Activated CD4-positive, alpha-beta memory T cell treated with anti-CD3 and anti-CD28 coated beads, Interleukin-2, amount 10 ng/mL, durations not matched to agents 7 days and 5 days (primary cell): Measurements from ENCODE around the gene GPC5. TPM values are rescaled to one million over a fixed set of nuclear protein-coding genes. Genes with fewer than 3 reads are reported as not detected.
"Not testable (repeated sequence)": the region's sequence is repeated elsewhere in the genome, so short reads cannot be mapped to it uniquely, and the experiment has no call there.

Source experiments
- CTCF ChIA-PET: fragments of 350-600 bp; sonication (Branson Sonifier 250); formaldehyde crosslinking; loops from one replicate; lab custom pipeline; 2021; ENCODE audit warnings: antibody characterized with exemption, inconsistent platforms; lab: Charles Lee
- POLR2A ChIA-PET: fragments of 350-600 bp; sonication (Branson Sonifier 250); formaldehyde crosslinking; loops from one replicate; lab custom pipeline; 2021; ENCODE audit warnings: antibody characterized with exemption; lab: Charles Lee
- DNase-seq: peaks from one replicate; pipeline ENCODE4 v3.0.0-alpha.2; 2020
- H3K27ac Mint-ChIP-seq: one replicate; pipeline ENCODE4 v1.8.0; 2021; ENCODE audit warnings: mild to moderate bottlenecking, mixed read lengths
- H3K27me3 Mint-ChIP-seq: one replicate; pipeline ENCODE4 v1.8.0; 2021; ENCODE audit warnings: mixed read lengths
- H3K36me3 Mint-ChIP-seq: one replicate; pipeline ENCODE4 v1.8.0; 2021; ENCODE audit warnings: low read depth, mixed read lengths
- H3K4me1 Mint-ChIP-seq: one replicate; pipeline ENCODE4 v1.8.0; 2021; ENCODE audit warnings: mixed read lengths
- H3K4me3 Mint-ChIP-seq: one replicate; pipeline ENCODE4 v1.8.0; 2021; ENCODE audit warnings: mild to moderate bottlenecking, mixed read lengths
- H3K9me3 Mint-ChIP-seq: one replicate; pipeline ENCODE4 v1.8.0; 2021; ENCODE audit warnings: mixed read lengths
- total RNA-seq, 2 experiments: library from RNA; stranded (reverse); gene quantifications; one replicate each; pipeline ENCODE4 v1.2.3, GENCODE V29; 2021

Gene GPC5
- total RNA-seq, 2 experiments from 2014 or later, result not detected

GRCh38 chr13:91667486-91667885 is 269.1 kb downstream of the GPC5 start:
- Mint-ChIP-seq H3K4me1 (no peaks in the 10 kb centered on the region), H3K36me3 (no peaks in the 10 kb centered on the region), H3K27ac (no peak overlapping the region), H3K9me3 (no peaks in the 10 kb centered on the region), H3K4me3 (no peak overlapping the region), H3K27me3 (no peaks in the 10 kb centered on the region)
- ChIA-PET POLR2A (no interaction called here), CTCF (no interaction called here)
- no peak for DNase-seq

DNA sequence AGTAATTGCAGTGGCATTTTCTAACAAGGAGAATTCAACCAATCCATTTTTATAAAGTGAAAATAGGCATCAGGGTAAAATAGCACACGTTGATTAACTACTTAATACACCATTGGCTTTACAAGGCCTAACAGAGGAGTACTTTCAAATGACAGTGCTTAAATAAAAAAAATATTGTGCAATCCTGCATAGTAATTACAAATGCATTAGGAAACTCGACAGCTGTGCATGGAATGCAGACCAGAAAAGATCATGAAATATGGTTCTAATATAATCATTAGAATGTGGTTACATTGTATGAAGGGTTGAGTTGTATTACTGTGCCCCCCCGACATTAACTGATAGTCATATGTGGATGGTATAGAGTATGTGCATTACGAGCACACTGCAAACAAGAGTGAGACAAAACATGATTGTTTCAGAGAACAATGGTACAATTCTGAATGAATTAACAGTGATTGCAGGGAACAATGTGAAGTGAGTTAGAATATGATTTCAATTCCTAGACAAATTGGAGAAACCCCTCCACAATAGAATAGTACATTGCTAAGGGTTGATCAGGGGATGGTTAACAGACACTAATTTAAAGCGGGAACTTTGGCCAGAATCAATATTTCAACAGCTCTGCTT is 270.6 kb downstream of the GPC5 start:
- ChIA-PET POLR2A (no interaction called here), CTCF (no interaction called here)
- Mint-ChIP-seq H3K9me3 (no peaks in the 10 kb centered on the region), H3K4me3 (no peak overlapping the region), H3K36me3 (no peaks in the 10 kb centered on the region), H3K27me3 (no peaks in the 10 kb centered on the region), H3K27ac (no peak overlapping the region), H3K4me1 (no peaks in the 10 kb centered on the region)
- DNase-seq, result no peak

DNA sequence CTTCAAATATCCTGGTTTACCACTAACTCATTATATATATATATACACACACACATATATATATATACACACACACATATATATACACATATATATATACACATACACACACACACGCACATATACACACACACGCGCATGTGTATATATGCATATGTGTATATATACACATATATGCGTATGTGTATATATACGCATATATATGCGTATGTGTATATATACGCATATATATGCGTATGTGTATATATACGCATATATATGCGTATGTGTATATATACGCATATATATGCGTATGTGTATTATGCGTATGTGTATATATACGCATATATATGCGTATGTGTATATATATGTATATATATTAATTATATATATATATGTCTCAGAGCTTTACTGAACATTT is 275.9 kb downstream of the GPC5 start:
- DNase-seq, H3K4me1 Mint-ChIP-seq, H3K27ac Mint-ChIP-seq, H3K27me3 Mint-ChIP-seq, POLR2A ChIA-PET, H3K4me3 Mint-ChIP-seq, H3K36me3 Mint-ChIP-seq, CTCF ChIA-PET, H3K9me3 Mint-ChIP-seq: not testable (repeated sequence)

- Mint-ChIP-seq H3K9me3 (no peaks in the 10 kb centered on the region), H3K4me1 (no peaks in the 10 kb centered on the region), H3K4me3 (no peak overlapping the region), H3K27me3 (no peaks in the 10 kb centered on the region), H3K36me3 (no peaks in the 10 kb centered on the region), H3K27ac (no peak overlapping the region)
- POLR2A ChIA-PET, result no interaction called here
- DNase-seq, result no peak
- CTCF ChIA-PET, result no interaction called here
Measured at GRCh38 chr13:91684746-91685145, 286.3 kb downstream of the GPC5 start.

GRCh38 chr13:91690944-91691343 is 292.5 kb downstream of the GPC5 start:
- Mint-ChIP-seq H3K27me3 (no peaks in the 10 kb centered on the region), H3K4me1 (no peaks in the 10 kb centered on the region), H3K9me3 (no peaks in the 10 kb centered on the region), H3K27ac (no peak overlapping the region), H3K4me3 (no peak overlapping the region), H3K36me3 (no peaks in the 10 kb centered on the region)
- POLR2A ChIA-PET, result no interaction called here
- DNase-seq, result no peak
- CTCF ChIA-PET, result no interaction called here

GRCh38 chr13:91693466-91693865 is 295.0 kb downstream of the GPC5 start:
- no peak overlapping the region for H3K4me3 Mint-ChIP-seq
- H3K36me3 Mint-ChIP-seq, result no peaks in the 10 kb centered on the region
- no peak for DNase-seq
- ChIA-PET POLR2A (no interaction called here), CTCF (no interaction called here)
- no peaks in the 10 kb centered on the region for H3K4me1 Mint-ChIP-seq
- no peaks in the 10 kb centered on the region for H3K9me3 Mint-ChIP-seq
- no peaks in the 10 kb centered on the region for H3K27me3 Mint-ChIP-seq
- no peak overlapping the region for H3K27ac Mint-ChIP-seq

- Mint-ChIP-seq H3K4me3 (no peak overlapping the region), H3K27ac (no peak overlapping the region), H3K36me3 (no peaks in the 10 kb centered on the region), H3K9me3 (no peaks in the 10 kb centered on the region), H3K4me1 (no peaks in the 10 kb centered on the region), H3K27me3 (no peaks in the 10 kb centered on the region)
- no peak for DNase-seq
- CTCF ChIA-PET, result no interaction called here
- POLR2A ChIA-PET, result no interaction called here
Measured at GRCh38 chr13:91698308-91698707, 299.9 kb downstream of the GPC5 start.

GRCh38 chr13:91698767-91699166 is 300.3 kb downstream of the GPC5 start:
- CTCF ChIA-PET, result no interaction called here
- Mint-ChIP-seq H3K27ac (no peak overlapping the region), H3K4me3 (no peak overlapping the region), H3K36me3 (no peaks in the 10 kb centered on the region), H3K4me1 (no peaks in the 10 kb centered on the region), H3K9me3 (no peaks in the 10 kb centered on the region), H3K27me3 (no peaks in the 10 kb centered on the region)
- POLR2A ChIA-PET, result no interaction called here
- DNase-seq, result no peak

DNA sequence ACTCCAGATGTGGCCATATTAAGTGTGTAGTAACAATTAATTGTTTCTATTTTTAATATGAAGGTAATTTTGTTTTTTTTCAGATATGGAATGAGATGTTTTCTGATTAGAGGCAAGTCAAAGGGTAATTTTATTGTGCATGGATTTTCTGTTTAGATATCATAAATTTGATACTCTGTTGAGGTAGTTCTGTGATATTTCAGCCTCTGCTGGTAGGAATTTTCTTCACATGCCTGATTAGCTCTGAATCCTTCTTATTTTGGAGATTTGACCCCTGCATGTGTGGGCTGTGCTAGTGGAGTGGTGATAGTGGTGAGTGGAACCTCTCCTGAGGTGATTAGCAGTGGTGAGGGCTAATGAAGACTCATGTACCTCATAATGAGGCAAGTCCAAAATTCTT is 301.4 kb downstream of the GPC5 start:
- POLR2A ChIA-PET, result no interaction called here
- no peaks in the 10 kb centered on the region for H3K36me3 Mint-ChIP-seq
- H3K9me3 Mint-ChIP-seq, result no peaks in the 10 kb centered on the region
- no peak overlapping the region for H3K4me3 Mint-ChIP-seq
- no peak overlapping the region for H3K27ac Mint-ChIP-seq
- CTCF ChIA-PET, result no interaction called here
- no peaks in the 10 kb centered on the region for H3K4me1 Mint-ChIP-seq
- no peak for DNase-seq
- H3K27me3 Mint-ChIP-seq, result no peaks in the 10 kb centered on the region

GRCh38 chr13:91701975-91702374 is 303.6 kb downstream of the GPC5 start:
- ChIA-PET CTCF (no interaction called here), POLR2A (no interaction called here)
- no peak overlapping the region for H3K27ac Mint-ChIP-seq
- H3K4me1 Mint-ChIP-seq, result no peaks in the 10 kb centered on the region
- no peak overlapping the region for H3K4me3 Mint-ChIP-seq
- no peaks in the 10 kb centered on the region for H3K9me3 Mint-ChIP-seq
- no peaks in the 10 kb centered on the region for H3K36me3 Mint-ChIP-seq
- H3K27me3 Mint-ChIP-seq, result no peaks in the 10 kb centered on the region
- no peak for DNase-seq

DNA sequence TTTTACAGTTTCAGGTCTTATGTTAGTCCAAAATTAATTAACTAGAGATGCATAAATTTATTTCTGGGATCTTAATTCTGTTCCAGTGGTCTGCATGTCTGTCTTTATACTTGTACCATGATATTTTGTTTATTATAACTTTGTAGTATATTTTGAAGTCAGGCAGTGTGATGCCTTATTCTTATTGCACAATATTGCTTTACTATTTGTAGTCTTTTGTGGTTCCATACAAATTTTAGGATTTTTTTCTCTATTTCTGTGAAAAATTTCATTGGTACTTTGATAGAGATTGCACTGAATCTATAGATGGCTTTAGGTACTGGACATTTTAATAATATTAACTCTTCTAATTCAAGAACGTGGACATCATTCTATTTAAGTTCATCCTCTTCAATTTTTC is 304.0 kb downstream of the GPC5 start:
- Mint-ChIP-seq H3K4me3 (no peak overlapping the region), H3K27ac (no peak overlapping the region), H3K4me1 (no peaks in the 10 kb centered on the region), H3K9me3 (no peaks in the 10 kb centered on the region), H3K27me3 (no peaks in the 10 kb centered on the region), H3K36me3 (no peaks in the 10 kb centered on the region)
- ChIA-PET CTCF (no interaction called here), POLR2A (no interaction called here)
- no peak for DNase-seq

DNA sequence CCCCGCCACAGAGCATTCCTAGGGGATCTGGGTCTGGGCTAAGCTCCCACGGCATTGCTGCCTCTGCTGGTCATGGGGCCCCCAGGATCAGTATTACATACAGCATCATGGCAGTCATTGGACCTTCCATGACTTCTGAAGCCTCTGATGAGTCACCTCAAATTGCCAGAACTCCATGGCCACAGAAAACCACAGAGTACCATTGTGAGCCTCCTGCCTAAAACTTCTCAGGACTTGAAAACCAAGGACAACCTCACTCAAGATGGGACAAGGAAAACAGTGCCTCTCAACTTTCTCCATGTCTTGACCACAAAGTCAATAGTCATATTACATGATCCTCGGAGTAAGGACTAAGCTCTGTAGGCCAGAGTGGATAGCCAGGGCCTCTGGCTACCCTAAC is 306.0 kb downstream of the GPC5 start:
- Mint-ChIP-seq H3K36me3 (no peaks in the 10 kb centered on the region), H3K4me1 (no peaks in the 10 kb centered on the region), H3K27me3 (no peaks in the 10 kb centered on the region), H3K9me3 (no peaks in the 10 kb centered on the region), H3K27ac (no peak overlapping the region), H3K4me3 (no peak overlapping the region)
- no peak for DNase-seq
- ChIA-PET POLR2A (no interaction called here), CTCF (no interaction called here)

DNA sequence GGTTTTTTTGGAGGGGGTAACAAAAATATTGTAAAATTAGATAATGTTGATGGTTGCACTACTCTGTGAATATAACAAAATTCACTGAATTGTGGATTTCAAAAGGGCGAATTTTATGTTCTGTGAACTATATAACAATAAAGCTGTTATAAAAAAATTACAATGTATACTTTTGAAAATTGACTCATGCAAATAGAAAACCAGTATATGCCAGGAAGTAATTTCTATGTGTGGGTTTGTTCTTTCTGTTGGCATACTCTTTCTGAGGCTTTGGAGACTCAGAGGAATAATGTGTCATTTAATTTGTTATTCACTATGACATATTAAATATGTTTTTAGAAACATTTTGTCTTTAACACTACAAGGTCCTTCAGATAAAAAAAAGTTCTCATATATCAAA is 310.1 kb downstream of the GPC5 start:
- Mint-ChIP-seq H3K27ac (no peak overlapping the region), H3K9me3 (no peaks in the 10 kb centered on the region), H3K36me3 (no peaks in the 10 kb centered on the region), H3K4me3 (no peak overlapping the region), H3K4me1 (no peaks in the 10 kb centered on the region), H3K27me3 (no peaks in the 10 kb centered on the region)
- ChIA-PET POLR2A (no interaction called here), CTCF (no interaction called here)
- no peak for DNase-seq

DNA sequence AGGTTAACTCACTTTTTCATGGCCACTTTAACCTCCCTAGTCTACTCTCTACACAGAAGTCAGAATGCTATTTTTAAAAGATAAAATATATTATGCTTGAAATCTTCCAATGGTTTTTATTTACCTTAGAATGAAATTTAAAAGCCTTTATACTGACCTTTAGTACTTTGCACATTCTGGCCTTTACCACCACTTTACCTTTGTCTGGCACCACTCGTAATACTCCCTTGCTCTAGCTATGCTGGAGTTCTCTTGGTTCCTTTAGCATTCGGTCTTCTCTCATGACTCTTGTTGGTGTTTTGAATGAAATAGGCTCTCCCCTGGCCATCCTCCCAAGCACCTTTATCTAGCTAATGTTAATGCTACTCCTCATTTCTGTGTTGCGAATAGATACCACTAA is 310.8 kb downstream of the GPC5 start:
- Mint-ChIP-seq H3K36me3 (no peaks in the 10 kb centered on the region), H3K9me3 (no peaks in the 10 kb centered on the region), H3K27me3 (no peaks in the 10 kb centered on the region), H3K27ac (no peak overlapping the region), H3K4me3 (no peak overlapping the region), H3K4me1 (no peaks in the 10 kb centered on the region)
- CTCF ChIA-PET, result no interaction called here
- POLR2A ChIA-PET, result no interaction called here
- no peak for DNase-seq
